Gastroesophageal sphincter (tissue), 3 donors: ENCODE results near the gene U2AF1.
"Not testable (repeated sequence)": the region's sequence is repeated elsewhere in the genome, so short reads cannot be mapped to it uniquely, and the experiment has no call there.

Experiments used
- EP300 ChIP-seq: sonication (generic); formaldehyde crosslinking; IDR thresholded peaks from one replicate; pipeline ENCODE4 v1.6.1; 2017; ENCODE audit warnings: antibody characterized with exemption, mild to moderate bottlenecking
- POLR2A ChIP-seq, 2 donors: fragments of 450-650 bp; IDR thresholded peaks; one replicate each; pipeline ENCODE4 v1.6.1; 2017; ENCODE audit warnings: antibody characterized with exemption in 2 of 2, mild to moderate bottlenecking in 2 of 2, moderate library complexity in 1 of 2
- POLR2AphosphoS5 ChIP-seq: sonication (generic); formaldehyde crosslinking; IDR thresholded peaks from one replicate; pipeline ENCODE4 v1.6.1; 2017; ENCODE audit warnings: antibody characterized with exemption
- TF ChIP-seq, protein P1 (sequence below), 4 experiments: fragments of 200-600 bp in 2 of 4; fragments of 450-650 bp in 2 of 4; sonication (generic) in 1 of 4; IDR thresholded peaks; one replicate each; pipeline ENCODE4 v1.5.1; 2017 to 2019; ENCODE audit warnings: antibody characterized with exemption in 4 of 4, mild to moderate bottlenecking in 2 of 4, moderate library complexity in 2 of 4

DNA sequence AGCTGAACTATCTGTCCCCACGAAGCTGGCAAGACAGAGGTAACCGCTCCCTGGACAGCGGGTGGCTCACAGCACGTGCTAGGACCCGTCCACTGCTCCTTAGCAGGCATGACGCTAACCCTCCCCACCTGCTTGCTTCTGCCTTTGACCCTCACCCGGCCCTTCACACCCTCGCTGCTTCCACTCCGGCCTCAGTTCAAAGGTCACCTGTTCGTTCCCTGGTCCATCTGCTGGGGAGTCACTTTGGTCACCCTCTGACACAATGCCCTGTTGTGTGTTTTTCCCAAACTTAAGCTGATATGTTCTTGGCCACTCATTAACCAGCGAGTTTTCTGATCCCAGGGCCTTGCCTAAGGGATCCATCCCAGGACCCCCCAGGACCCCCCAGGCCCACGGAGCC is 39.3 kb downstream of the U2AF1 start:
- TF ChIP-seq, protein P1, sequence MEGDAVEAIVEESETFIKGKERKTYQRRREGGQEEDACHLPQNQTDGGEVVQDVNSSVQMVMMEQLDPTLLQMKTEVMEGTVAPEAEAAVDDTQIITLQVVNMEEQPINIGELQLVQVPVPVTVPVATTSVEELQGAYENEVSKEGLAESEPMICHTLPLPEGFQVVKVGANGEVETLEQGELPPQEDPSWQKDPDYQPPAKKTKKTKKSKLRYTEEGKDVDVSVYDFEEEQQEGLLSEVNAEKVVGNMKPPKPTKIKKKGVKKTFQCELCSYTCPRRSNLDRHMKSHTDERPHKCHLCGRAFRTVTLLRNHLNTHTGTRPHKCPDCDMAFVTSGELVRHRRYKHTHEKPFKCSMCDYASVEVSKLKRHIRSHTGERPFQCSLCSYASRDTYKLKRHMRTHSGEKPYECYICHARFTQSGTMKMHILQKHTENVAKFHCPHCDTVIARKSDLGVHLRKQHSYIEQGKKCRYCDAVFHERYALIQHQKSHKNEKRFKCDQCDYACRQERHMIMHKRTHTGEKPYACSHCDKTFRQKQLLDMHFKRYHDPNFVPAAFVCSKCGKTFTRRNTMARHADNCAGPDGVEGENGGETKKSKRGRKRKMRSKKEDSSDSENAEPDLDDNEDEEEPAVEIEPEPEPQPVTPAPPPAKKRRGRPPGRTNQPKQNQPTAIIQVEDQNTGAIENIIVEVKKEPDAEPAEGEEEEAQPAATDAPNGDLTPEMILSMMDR (IDR thresholded peaks at IDR 0.05), result not testable (repeated sequence)
- not testable (repeated sequence) for TF ChIP-seq POLR2AphosphoS5; EP300; POLR2A (IDR thresholded peaks at IDR 0.05)
